ENCODE results near the gene CCL11. TPM values are rescaled to one million over a fixed set of nuclear protein-coding genes. Genes with fewer than 3 reads are reported as not detected.

Gene CCL11
- total RNA-seq (2021; fragmentation: NEBNext Ultra II Directional; extraction: Animal tissue kit (Norgen Biotek cat#: 25700)), result not detected in 2 replicates
- polyA plus RNA-seq (2011; rRNA removed), result not detected in 2 replicates
- polyA plus RNA-seq (2011; cell fraction: cytosol; rRNA removed), result not detected
- not detected for polyA plus RNA-seq (2011; cell fraction: nucleus; rRNA removed)
- not detected in 4 replicates for polyA plus RNA-seq (2012, experiment 1 of 2)
- polyA plus RNA-seq (2012, experiment 2 of 2), result not detected
- not detected for polyA plus RNA-seq (2013, experiment 1 of 2)
- polyA plus RNA-seq (2013, experiment 2 of 2), result not detected
- not detected in 2 replicates for polyA minus RNA-seq (2011; rRNA and poly(A)+ RNA removed)
- not detected for polyA minus RNA-seq (2011; cell fraction: cytosol; rRNA and poly(A)+ RNA removed)
- polyA minus RNA-seq (2011; cell fraction: nucleus; rRNA and poly(A)+ RNA removed), result not detected
- long read RNA-seq, experiment 1, result 0 reads
- long read RNA-seq, experiment 2, result 0 reads

DNA sequence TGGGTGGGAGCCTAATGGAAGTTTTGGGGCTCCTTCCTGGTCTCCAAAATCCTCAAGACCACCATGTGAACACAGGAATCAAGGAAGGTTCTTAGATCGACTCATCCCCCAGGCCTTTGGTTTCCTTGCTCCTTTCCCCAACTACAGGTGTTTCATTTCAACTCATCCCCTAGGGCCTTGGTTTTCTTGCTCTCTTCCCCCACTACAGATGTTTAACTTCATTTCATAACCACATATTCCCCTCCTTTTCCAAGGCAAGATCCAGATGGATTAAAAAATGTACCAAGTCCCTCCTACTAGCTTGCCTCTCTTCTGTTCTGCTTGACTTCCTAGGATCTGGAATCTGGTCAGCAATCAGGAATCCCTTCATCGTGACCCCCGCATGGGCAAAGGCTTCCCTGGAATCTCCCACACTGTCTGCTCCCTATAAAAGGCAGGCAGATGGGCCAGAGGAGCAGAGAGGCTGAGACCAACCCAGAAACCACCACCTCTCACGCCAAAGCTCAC is at the start of gene CCL11:
CCL11 (plus strand) TSS at position 457 of the 507 bp plus-strand sequence. CDS start 67 bp downstream, outside the sequence.
- H3K14ac ChIP-seq (ENCODE audit: insufficient read length), result no peak within 1 kb of the TSS

More for the DNA sequence above, at the start of gene CCL11:
- H4K5ac ChIP-seq (ENCODE audit: insufficient read length, low read depth, low read length), result no peak within 1 kb of the TSS
- no peaks in the 10 kb centered on the region for H4K20me1 ChIP-seq (replicated peaks in 1 of 2; ENCODE audit: control insufficient read depth in 1 of 2, insufficient read depth in 2 of 2, low read length in 2 of 2)
- no peaks in the 10 kb centered on the region for H3K79me2 ChIP-seq (ENCODE audit: control insufficient read depth in 1 of 2, insufficient read depth in 2 of 2, low read length in 2 of 2)
- H3K4me3 ChIP-seq (ENCODE audit: extremely low read depth in 1 of 4, insufficient read depth in 2 of 4, low read depth in 3 of 4, low read length in 4 of 4), result no peak within 1 kb of the TSS
- no peak within 1 kb of the TSS for H4K8ac ChIP-seq (ENCODE audit: extremely low read depth, insufficient read depth, low read length)
- no peaks in the 10 kb centered on the region for H3K36me3 ChIP-seq (ENCODE audit: control insufficient read depth in 2 of 4, insufficient read depth in 4 of 4, low read length in 3 of 4)
- no peak within 1 kb of the TSS for H2AK5ac ChIP-seq (ENCODE audit: low read depth, low read length)
- H2BK12ac ChIP-seq (ENCODE audit: low read depth, low read length), result no peak within 1 kb of the TSS
- H3K4me2 ChIP-seq (ENCODE audit: insufficient read depth in 1 of 2, low read depth in 2 of 2, low read length in 2 of 2), result no peak within 1 kb of the TSS
- H2BK15ac ChIP-seq (ENCODE audit: low read length), result no peak within 1 kb of the TSS
- H3K18ac ChIP-seq (ENCODE audit: extremely low read depth, low read length), result no peak within 1 kb of the TSS
- TF ChIP-seq SIRT6 (IDR thresholded peaks at IDR 0.05; ENCODE audit: low read length), result no peak
- TF ChIP-seq PHF8 (conservative IDR thresholded peaks at IDR 0.05; ENCODE audit: low read depth, low read length), result no peak
- TF ChIP-seq POLR2A (IDR thresholded peaks at IDR 0.05; ENCODE audit: control extremely low read depth in 1 of 2, low read depth in 2 of 2, low read length in 2 of 2), result no peak
- no peak for TF ChIP-seq EZH2 (IDR thresholded peaks at IDR 0.05; ENCODE audit: low read depth, low read length, severe bottlenecking)
- no peak for TF ChIP-seq KDM5A (IDR thresholded peaks at IDR 0.05; ENCODE audit: low read length)
- no peak for TF ChIP-seq TBP (IDR thresholded peaks at IDR 0.05; ENCODE audit: low read depth, low read length)
- TF ChIP-seq CBX5 (IDR thresholded peaks at IDR 0.05; ENCODE audit: low read depth, low read length), result no peak
- no peak for TF ChIP-seq SIN3A (conservative IDR thresholded peaks at IDR 0.05 in 1 of 2, IDR thresholded peaks at IDR 0.05 in 1 of 2; ENCODE audit: low read depth in 1 of 2, low read length in 2 of 2)
- no peak for TF ChIP-seq KDM4A (IDR thresholded peaks at IDR 0.05; ENCODE audit: low read depth, low read length, severe bottlenecking)
- TF ChIP-seq BACH1 (IDR thresholded peaks at IDR 0.05; ENCODE audit: low read length), result no peak
- no peak within 1 kb of the TSS for H4K91ac ChIP-seq (replicated peaks; ENCODE audit: insufficient read length, low read length)
- CTCF ChIA-PET (ENCODE audit: partially characterized antibody), result interaction anchor here (1.1 to 1.9 kb wide), 2 partner anchors 22 to 76 kb away, joined by 4 to 9 read pairs; no protein-coding TSS in a partner anchor
- no peak within 1 kb of the TSS for H3K23ac ChIP-seq (ENCODE audit: insufficient read length)
- H3K79me1 ChIP-seq (ENCODE audit: low read depth, low read length), result no peaks in the 10 kb centered on the region
- no peaks in the 10 kb centered on the region for H3K27me3 ChIP-seq (replicated peaks in 1 of 4; ENCODE audit: control insufficient read depth in 3 of 4, extremely low read depth in 1 of 4, insufficient read depth in 3 of 4, low read length in 3 of 4)
- POLR2A ChIA-PET (ENCODE audit: partially characterized antibody), result no interaction called here
- no peak within 1 kb of the TSS for H2BK120ac ChIP-seq (replicated peaks; ENCODE audit: low read depth, low read length)
- no peak within 1 kb of the TSS for H3K56ac ChIP-seq (replicated peaks; ENCODE audit: insufficient read length, low read depth, low read length)
- H3K9ac ChIP-seq (replicated peaks in 1 of 4; ENCODE audit: extremely low read depth in 1 of 4, low read depth in 3 of 4, low read length in 3 of 4), result no peak within 1 kb of the TSS
- no peak within 1 kb of the TSS for H3K27ac ChIP-seq (ENCODE audit: low read depth, low read length)
- H3K23me2 ChIP-seq (ENCODE audit: low read depth, low read length), result no peaks in the 10 kb centered on the region
- no peaks in the 10 kb centered on the region for H3K4me1 ChIP-seq (replicated peaks in 1 of 4; ENCODE audit: control insufficient read depth in 3 of 4, insufficient read depth in 4 of 4, low read length in 3 of 4)
- H3K4ac ChIP-seq (replicated peaks; ENCODE audit: insufficient read length, low read depth, low read length), result peak within 1 kb of the TSS; percentile 3
- DNase-seq (ENCODE audit: low read depth in 1 of 2, low spot score in 2 of 2), result no peak
- WGBS, 2 experiments (ENCODE audit: extremely low coverage in 1 of 2, insufficient coverage in 1 of 2, insufficient read length in 1 of 2, insufficient replicate concordance in 2 of 2, low coverage in 1 of 2, low lambda C conversion rate in 2 of 2, missing lambda C conversion rate in 1 of 2), result 88% methylated on average over 4 of the region's 4 CpGs; no CpG with 5 or more reads in 1 of the 2 experiments
- no peak within 1 kb of the TSS for H2BK20ac ChIP-seq (ENCODE audit: low read length)
- H2AFZ ChIP-seq (ENCODE audit: low read length), result no peak within 1 kb of the TSS
- no peak for FAIRE-seq
- H2BK5ac ChIP-seq (ENCODE audit: low read depth, low read length), result no peak within 1 kb of the TSS
- no peaks in the 10 kb centered on the region for H3K9me3 ChIP-seq (ENCODE audit: insufficient read depth in 2 of 2, low read depth in 1 of 2, low read length in 1 of 2)
